Measurements from ENCODE around the gene C1orf167. TPM values are rescaled to one million over a fixed set of nuclear protein-coding genes. Genes with fewer than 3 reads are reported as not detected.

The C1orf167 gene
- total RNA-seq, 1 donor from 2014 or later, result not detected

DNA sequence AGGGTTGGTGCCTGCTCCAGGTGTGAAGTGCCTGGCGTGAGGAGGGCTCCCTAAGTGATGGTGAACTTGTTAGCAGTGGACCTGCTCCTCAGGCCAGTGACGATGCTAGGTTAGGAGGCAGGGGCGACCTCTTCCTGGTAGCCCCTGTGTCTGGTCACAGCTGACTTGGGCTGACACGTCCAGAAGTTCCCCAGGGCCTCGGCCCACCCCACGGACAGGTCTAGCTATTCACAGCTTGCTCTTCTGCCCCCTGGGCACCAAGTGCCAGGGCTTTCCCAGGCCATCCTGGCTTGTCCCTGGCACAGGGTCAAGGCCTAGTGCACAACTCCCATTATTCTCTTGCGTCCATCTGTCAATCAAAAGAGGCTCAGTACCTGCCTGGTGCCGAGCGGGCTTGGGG is 10.9 kb upstream of the C1orf167 start:
- TF ChIP-seq, protein P1, sequence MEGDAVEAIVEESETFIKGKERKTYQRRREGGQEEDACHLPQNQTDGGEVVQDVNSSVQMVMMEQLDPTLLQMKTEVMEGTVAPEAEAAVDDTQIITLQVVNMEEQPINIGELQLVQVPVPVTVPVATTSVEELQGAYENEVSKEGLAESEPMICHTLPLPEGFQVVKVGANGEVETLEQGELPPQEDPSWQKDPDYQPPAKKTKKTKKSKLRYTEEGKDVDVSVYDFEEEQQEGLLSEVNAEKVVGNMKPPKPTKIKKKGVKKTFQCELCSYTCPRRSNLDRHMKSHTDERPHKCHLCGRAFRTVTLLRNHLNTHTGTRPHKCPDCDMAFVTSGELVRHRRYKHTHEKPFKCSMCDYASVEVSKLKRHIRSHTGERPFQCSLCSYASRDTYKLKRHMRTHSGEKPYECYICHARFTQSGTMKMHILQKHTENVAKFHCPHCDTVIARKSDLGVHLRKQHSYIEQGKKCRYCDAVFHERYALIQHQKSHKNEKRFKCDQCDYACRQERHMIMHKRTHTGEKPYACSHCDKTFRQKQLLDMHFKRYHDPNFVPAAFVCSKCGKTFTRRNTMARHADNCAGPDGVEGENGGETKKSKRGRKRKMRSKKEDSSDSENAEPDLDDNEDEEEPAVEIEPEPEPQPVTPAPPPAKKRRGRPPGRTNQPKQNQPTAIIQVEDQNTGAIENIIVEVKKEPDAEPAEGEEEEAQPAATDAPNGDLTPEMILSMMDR (IDR thresholded peaks at IDR 0.05; ENCODE audit: insufficient read depth, low read length, poor library complexity, severe bottlenecking), result no peak
- no peak for DNase-seq (ENCODE audit: low read depth)
- H3K36me3 ChIP-seq (ENCODE audit: control insufficient read depth, insufficient read depth, low read length), result no peaks in the 10 kb centered on the region
- H3K4me3 ChIP-seq (ENCODE audit: low read depth, low read length), result no peak overlapping the region
- no peaks in the 10 kb centered on the region for H3K27me3 ChIP-seq (ENCODE audit: control insufficient read depth, insufficient read depth, low read length)

DNA sequence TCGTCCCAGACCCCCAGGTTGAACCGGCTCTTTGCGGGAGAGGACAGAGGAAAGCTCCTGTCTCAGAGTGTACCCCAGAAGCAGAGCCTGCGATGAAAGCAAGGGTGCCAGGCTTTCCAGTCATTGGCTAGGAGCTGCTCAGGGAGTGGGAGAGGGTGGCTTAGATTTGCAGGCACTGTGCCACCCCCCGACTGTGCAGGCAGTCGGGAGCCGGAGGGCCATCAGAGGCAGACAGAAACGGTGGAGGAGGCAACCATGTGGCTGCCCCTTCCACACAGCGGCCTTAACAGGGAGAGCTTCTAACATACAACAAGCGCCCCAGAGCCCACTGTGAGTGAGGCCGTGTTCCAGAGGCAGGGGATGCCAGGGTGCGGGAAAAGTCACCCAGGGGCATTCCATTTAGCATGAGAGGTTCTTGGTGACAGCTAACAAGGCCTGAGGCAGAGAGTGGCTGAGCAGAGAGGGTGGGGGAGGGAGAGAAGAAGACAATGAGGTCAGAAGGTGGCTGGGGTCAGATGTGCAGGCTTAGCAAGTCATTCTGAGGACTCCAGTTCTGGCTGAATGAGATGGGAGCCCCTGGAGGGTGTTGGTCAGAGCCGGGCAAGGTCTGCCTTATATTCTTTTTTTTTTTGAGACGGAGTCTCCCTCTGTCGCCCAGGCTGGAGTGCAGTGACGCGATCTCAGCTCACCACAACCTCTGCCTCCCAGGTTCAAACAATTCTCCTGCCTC is 9.5 kb upstream of the C1orf167 start:
- H3K27me3 ChIP-seq (ENCODE audit: control insufficient read depth, insufficient read depth, low read length), result no peaks in the 10 kb centered on the region
- DNase-seq (ENCODE audit: low read depth), result no peak
- no peak overlapping the region for H3K4me3 ChIP-seq (ENCODE audit: low read depth, low read length)
- no peaks in the 10 kb centered on the region for H3K36me3 ChIP-seq (ENCODE audit: control insufficient read depth, insufficient read depth, low read length)
- TF ChIP-seq, protein P1 (IDR thresholded peaks at IDR 0.05; ENCODE audit: insufficient read depth, low read length, poor library complexity, severe bottlenecking), result no peak

DNA sequence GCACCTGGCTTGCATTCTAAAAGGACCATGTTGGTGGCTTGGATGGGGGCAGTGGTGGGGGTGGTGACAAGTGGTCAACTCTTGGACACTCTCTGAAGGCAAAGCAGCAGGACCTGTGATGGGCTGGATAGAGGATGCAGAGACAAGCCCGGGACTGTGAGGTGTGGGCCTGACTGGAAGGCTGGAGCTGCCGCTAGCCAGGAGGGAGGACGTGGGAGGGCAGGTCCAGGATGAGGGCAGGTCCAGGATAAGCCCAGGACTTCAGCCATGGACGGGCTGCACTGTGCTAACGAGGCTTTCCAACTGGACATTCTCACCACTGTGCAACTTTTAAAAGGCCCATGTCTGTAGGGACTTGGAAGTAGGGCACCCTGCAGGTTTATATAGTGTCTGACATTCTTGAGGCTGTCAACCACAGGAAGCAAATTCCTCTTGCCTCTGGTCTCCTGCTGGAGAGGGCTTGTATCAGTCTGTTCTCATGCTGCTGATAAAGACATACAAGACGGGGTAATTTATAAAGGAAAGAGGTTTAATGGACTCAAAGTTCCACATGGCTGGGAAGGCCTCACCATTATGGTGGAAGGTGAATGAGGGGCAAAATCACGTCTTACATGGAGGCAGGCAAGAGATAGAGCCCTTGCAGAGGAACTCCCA is 8.3 kb upstream of the C1orf167 start:
- TF ChIP-seq, protein P1 (IDR thresholded peaks at IDR 0.05; ENCODE audit: insufficient read depth, low read length, poor library complexity, severe bottlenecking), result no peak
- DNase-seq (ENCODE audit: low read depth), result no peak
- Histone ChIP-seq H3K4me3 (ENCODE audit: low read depth, low read length) (no peak overlapping the region), H3K36me3 (ENCODE audit: control insufficient read depth, insufficient read depth, low read length) (no peaks in the 10 kb centered on the region), H3K27me3 (ENCODE audit: control insufficient read depth, insufficient read depth, low read length) (no peaks in the 10 kb centered on the region)

DNA sequence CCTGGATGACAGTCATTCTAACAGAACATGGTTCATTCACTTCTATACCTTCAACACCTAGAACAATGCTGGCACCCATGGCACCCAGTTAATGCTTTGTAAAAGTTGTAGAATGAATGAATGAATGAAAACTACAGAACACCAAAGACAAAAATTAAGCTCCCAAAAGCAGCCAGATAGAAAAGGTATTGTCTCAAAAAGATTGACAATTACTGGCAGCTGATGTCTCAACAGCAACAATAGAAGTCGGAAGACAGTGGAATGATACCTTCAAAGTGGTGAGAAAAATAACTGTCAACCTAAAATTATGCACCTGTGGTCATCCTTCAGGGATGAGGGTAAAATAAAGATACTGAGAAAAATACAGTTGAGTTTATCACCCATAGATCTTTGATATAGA is 4.9 kb upstream of the C1orf167 start:
- Histone ChIP-seq H3K27me3 (ENCODE audit: control insufficient read depth, insufficient read depth, low read length) (peaks cover 12% of the 10 kb centered on the region), H3K4me3 (ENCODE audit: low read depth, low read length) (no peak overlapping the region), H3K36me3 (ENCODE audit: control insufficient read depth, insufficient read depth, low read length) (no peaks in the 10 kb centered on the region)
- TF ChIP-seq, protein P1 (IDR thresholded peaks at IDR 0.05; ENCODE audit: insufficient read depth, low read length, poor library complexity, severe bottlenecking), result no peak
- no peak for DNase-seq (ENCODE audit: low read depth)

DNA sequence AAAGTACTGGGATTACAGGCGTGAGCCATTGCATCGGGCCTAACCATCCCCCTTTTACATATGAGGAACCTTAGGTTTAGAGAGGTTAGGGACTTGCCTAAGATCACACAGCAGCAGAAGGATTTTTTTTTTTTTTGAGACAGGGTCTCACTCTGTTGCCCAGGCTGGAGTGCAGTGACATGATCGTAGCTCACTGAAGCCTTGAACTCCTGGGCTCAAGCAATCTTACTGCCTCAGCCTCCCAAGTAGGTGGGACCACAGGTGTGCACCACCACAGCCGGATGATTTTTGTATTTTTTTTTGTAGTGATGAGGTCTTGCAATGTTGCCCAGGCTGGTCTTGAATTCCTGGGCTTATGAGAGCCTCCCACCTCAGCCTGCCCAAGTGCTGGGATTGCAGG is 2.2 kb upstream of the C1orf167 start:
- TF ChIP-seq, protein P1 (IDR thresholded peaks at IDR 0.05; ENCODE audit: insufficient read depth, low read length, poor library complexity, severe bottlenecking), result no peak
- H3K27me3 ChIP-seq (ENCODE audit: control insufficient read depth, insufficient read depth, low read length), result peaks cover 19% of the 10 kb centered on the region
- DNase-seq (ENCODE audit: low read depth), result no peak
- no peaks in the 10 kb centered on the region for H3K36me3 ChIP-seq (ENCODE audit: control insufficient read depth, insufficient read depth, low read length)
- H3K4me3 ChIP-seq (ENCODE audit: low read depth, low read length), result no peak overlapping the region

Data from kidney epithelial cell (primary cell).